DOHH2 (cell line): Measurements from ENCODE around the gene MGME1.

Experiments
- EZH2phosphoT487 ChIP-seq: fragments of 200-600 bp; sonication (generic); IDR thresholded peaks from 2 replicates; pipeline ENCODE4 v1.6.1; 2017; ENCODE audit warnings: borderline replicate concordance, mild to moderate bottlenecking, antibody characterized with exemption, low read length, moderate library complexity, mixed read lengths
- TF ChIP-seq, protein P1 (sequence below): fragments of 200-600 bp; sonication (generic); IDR thresholded peaks from one replicate; pipeline ENCODE4 v1.5.1; 2014; ENCODE audit warnings: antibody characterized with exemption, mild to moderate bottlenecking, low read depth, low read length; ENCODE audit not compliant: poor library complexity, severe bottlenecking

DNA sequence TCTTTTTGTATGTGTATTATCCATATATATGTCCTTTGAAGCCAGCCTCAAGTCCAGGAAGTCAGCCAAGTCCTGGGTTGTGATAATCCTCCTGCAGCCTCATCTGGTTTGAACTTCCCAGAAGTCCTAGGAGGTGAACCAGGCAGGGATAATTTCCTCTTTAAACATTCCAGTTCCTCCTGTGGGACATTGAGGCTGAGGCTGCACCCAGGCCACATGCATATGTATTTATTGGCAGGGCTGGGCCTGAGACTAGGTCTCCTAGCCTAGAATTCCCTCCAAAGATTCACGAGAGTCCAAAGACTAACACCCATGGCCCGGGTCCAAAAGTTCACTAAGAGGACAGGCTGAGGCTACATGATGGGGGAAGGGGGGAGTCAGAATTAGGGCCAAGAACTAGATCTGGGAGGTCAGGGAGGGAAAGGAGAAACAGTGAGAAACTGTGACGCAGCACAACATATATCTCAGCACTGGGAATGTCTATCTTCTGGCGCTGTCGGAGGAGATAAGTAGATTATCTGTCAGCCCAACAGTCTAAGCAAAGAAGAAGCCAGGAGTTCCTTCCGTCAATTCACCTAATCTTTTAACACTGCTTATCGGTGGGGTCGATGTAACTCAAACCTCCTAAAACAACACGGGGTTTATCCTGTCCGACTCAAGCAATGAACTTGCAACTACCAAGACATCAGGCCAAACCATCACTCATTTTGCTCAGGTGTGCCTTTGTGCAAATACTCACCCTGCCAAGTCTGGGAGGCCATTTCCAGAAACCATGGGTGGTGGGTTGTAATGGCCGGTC is 43.5 kb upstream of the MGME1 start:
- TF ChIP-seq, protein P1, sequence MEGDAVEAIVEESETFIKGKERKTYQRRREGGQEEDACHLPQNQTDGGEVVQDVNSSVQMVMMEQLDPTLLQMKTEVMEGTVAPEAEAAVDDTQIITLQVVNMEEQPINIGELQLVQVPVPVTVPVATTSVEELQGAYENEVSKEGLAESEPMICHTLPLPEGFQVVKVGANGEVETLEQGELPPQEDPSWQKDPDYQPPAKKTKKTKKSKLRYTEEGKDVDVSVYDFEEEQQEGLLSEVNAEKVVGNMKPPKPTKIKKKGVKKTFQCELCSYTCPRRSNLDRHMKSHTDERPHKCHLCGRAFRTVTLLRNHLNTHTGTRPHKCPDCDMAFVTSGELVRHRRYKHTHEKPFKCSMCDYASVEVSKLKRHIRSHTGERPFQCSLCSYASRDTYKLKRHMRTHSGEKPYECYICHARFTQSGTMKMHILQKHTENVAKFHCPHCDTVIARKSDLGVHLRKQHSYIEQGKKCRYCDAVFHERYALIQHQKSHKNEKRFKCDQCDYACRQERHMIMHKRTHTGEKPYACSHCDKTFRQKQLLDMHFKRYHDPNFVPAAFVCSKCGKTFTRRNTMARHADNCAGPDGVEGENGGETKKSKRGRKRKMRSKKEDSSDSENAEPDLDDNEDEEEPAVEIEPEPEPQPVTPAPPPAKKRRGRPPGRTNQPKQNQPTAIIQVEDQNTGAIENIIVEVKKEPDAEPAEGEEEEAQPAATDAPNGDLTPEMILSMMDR: no peak
- TF ChIP-seq EZH2phosphoT487: no peak
